Stimulated activated CD4-positive, alpha-beta T cell treated with anti-CD3 and anti-CD28 coated beads, Interleukin-1b, Interleukin-23, amount 100 ng/mL, for 1 hour (primary cell): Measurements from ENCODE around the gene CACNA1G.

ENCODE experiments used
- DNase-seq, 2 donors: peaks; one replicate each; pipeline ENCODE4 v3.0.0-alpha.2; 2020; ENCODE audit warnings: low read depth in 2 of 2

Gene CACNA1G

DNA sequence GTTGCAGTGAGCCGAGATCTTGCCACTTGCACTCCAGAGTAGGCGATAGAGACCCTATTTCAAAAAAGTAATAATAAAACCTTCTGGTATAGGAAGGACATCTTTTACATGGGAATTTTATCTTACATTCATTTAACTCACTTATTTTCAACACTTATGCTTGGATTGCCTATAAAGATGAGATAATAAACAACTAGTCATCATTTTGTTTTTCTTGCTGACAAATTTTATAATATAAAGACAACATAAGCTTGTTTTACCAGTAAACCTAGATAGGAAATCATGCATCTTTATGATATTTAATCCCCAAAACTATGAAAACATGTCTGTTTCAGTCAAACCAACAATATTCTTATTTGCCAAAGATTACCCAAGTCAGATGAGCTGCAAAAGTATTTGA is 91.1 kb downstream of the CACNA1G start:
- no peak for DNase-seq

DNA sequence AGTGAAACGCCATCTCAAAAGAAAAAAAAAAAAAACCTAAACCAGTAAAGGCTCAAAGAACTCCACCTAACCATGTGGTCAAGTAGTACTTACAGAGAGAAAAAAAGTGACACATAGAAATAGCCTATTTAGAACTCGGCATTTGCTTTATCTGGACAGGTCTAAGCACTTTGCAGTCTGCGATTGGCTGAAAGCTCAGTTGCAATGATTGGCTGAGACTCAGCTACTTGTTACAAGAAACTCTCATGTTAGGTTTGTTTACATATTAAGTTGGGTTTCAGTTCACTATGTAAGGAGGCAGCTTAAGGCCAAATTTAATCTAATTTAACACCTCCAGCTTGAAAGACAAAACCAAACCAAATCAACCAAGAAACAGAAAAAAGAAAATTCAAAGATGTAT is 93.2 kb downstream of the CACNA1G start:
- no peak for DNase-seq

DNA sequence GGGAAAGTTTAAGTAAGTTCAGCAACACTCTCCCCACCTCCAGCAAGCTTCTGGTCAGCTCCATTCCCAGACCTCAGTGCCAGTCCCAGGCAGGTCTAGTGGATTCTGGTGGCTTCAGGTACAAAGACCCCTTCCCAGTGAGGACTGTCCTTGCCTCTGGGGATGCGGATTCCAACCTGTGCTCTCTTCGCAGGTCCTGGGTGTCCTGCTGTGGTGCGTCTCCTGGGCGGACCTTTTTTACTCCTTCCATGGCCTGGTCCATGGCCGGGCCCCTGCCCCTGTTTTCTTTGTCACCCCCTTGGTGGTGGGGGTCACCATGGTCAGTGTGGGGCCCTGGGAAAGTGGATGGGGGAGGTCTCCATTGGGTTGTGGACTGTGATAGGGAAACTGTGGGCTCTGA is 96.0 kb downstream of the CACNA1G start:
- DNase-seq = no peak

DNA sequence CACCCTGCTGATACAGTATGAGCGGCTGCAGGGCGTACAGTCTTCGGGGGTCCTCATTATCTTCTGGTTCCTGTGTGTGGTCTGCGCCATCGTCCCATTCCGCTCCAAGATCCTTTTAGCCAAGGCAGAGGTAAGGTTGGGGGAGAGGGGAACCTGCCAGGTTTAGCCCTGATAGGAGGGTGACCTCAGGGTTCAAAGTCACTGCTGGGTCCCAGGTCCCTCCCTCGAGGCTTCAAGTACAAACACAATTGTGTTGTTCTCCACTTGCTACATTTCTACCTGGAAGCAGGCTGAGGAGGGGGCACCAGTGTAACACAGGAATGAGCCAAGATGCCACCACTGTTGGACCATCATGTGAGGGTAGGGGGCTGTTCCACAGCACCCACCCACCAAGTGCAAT is 96.5 kb downstream of the CACNA1G start:
- no peak for DNase-seq

DNA sequence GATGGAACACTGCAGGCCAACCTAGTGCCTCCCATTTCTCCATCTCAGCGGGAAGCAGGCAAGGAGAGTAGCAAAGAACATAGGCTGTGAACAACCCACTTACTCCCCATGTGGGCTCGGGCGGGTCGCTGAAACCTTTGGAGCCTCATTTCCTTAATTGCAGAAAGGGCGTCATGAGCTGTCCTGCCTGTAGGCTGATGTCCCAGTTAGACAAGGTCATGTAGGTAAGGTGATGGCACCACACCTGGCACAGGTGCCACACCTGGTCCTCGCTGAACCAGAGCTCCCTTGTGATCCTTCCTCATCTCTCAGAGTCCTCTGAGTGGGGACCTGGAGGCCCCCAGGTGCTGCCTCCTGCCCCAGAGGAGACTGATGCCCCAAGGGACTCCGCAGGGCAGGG is 97.1 kb downstream of the CACNA1G start:
- DNase-seq = no peak

DNA sequence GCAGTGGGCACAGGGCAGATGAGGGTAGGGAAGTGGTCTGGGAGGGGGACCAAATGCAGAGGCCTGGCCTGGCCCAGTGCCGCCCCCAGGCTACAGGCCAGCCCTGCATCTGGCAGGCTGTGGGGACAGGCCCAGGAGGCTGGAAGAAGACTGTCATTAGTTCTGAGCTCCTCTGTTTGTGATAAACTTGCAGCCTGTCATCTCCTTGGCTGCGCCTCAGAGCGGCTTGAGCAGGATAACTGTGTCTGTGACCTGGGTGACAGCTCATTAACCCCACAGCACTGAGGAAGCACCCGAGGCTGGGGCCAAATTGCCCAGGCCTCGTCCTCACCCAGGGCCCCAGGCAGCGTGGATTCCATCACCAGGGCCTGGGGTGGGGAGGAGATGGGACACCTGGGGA is 98.1 kb downstream of the CACNA1G start:
- DNase-seq = no peak

DNA sequence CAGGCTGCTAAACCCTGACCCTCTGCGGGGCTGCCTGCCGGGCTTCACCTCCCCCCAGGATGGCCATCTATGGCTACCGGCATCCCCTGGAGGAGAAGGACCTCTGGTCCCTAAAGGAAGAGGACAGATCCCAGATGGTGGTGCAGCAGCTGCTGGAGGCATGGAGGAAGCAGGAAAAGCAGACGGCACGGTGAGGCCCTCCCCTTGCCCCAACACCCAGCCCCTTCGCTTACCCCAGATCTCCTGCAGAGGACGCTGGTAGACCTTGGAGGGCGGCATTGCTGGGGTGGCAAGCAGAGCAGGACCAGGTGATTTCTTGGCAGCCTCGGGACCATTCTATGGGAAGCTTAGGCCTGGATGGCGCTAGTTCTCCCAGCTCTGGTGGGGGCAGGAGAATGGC is 98.7 kb downstream of the CACNA1G start:
- DNase-seq = no peak

DNA sequence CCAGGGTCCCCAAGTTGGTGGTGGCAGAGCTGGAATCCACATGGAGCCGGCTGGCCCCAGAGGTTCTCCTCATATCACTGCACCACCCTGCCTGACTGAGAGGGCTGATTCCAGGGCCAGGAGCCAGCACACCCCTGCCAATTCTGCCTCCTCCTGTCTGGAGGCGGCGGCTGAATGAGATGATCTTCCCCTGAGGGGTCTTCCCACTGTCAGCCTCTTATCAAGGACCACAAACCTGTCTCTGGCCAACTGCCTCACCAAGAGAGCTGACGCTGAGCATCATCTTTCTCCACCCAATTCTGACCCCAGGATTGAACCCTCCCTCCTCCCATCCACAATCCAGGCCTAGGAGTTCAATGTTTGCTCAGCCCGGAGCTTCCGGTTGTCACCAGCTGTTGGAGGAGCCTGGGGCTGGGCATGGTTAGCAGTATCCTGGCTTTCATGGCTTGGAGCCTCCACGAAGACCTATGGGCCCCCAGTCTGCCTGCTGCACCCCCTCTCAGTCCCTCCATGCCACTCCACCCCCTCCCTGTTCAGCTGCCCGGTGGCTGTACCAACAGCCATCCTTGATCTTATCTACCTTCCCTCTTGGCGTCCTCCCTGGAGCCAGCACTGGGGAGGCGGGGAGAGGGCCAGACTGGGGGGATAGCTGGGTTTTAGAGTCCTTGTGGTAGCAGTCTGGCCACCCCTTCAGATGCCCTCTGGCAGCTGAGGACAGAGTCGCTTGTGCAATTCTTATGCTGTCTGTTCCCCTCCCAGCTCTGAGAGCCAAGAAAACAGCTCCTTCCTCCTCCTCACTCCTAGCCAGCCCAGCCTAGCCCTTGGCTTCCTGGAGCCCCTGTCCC is 99.7 kb downstream of the CACNA1G start:
- DNase-seq = no peak

DNA sequence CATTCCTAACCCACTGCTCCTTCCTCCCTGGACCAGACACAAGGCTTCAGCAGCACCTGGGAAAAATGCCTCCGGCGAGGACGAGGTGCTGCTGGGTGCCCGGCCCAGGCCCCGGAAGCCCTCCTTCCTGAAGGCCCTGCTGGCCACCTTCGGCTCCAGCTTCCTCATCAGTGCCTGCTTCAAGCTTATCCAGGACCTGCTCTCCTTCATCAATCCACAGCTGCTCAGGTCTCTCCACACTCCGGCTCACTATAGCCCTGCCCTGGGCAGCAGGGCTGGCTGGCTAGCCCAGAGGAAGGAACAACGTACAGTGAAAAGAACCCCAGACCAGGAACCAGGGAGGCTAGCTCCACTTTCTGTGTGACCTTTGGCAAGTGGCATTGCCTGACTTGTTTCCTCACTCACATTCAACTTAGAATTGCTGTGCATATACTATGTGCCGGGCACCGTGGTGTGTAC is 100.4 kb downstream of the CACNA1G start:
- DNase-seq = no peak

DNA sequence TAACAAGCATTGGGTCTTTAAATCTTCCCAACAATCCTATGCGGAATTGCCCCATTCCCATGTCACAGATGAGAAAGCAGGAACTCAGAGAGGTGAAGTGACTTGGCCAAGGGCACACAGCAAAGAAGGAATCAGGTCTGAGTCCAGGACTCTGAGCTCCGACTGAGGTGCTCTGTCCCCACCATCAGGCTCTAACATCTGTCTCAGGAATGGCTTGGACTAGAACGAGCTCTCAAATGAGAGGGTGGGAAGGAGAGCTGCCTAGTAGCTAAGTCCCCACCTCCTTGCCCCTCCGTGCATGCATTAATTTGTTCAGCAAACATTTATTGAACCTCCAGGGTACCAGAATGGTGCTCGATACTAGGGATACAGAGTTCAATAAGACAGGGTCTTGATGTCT is 100.8 kb downstream of the CACNA1G start:
- DNase-seq = no peak

DNA sequence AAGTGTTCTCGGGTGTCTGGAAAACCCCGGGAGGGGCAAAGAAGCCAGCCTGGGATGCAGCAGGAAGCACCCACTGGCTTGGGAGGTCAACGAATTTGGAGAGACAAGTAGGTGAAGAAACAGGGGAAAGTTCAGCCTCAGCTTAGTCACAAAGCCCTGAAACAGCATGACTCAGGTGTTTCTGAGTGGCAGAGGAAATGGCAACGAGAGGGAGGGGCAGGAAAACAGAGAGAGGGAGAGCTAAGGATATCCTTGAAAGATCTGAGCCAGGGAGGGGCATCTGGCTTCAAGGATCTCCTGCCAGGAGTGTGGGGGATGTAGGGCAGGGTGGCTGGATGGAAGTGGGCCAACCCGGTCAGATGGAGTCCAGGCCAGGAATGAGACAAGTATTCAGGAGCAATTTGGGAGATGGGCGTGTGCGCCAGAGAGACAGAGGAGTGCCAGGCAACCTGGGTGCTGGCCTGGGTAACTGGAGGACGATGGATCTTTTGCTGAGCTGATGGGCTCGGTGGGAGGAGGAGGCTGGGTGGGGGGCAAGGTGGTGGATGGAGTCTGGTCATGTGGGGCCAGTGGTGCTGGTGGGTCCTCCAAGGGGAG is 101.4 kb downstream of the CACNA1G start:
- DNase-seq = no peak

DNA sequence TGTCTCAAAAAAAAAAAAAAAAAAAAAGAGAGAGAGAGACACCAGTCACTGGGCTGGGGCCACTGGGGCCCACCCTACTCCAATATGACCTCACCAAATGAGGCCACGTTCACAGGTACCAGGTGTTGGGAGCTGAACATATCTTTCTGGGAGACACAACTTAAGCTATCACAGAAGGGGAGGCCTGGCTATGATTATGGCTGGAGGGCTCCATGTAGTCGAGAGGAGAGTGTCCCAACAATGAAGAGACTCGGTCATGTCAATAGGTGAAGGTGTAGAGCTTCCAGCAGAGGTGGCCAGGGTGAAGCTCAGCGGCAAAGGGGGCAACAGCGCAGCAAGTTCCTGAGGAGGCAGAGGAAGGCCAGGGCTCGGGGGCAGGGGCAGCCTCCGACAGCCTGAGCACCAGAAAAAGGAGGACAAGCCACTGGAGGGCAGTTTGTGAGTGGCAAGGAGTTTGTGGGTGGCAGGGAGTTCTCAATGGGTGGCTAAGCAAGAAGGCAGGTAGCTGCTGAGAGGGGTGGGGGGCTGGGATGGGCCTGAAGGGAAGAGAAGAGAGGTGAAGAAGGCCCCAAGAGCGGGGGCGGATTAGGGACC is 102.2 kb downstream of the CACNA1G start:
- no peak for DNase-seq

DNA sequence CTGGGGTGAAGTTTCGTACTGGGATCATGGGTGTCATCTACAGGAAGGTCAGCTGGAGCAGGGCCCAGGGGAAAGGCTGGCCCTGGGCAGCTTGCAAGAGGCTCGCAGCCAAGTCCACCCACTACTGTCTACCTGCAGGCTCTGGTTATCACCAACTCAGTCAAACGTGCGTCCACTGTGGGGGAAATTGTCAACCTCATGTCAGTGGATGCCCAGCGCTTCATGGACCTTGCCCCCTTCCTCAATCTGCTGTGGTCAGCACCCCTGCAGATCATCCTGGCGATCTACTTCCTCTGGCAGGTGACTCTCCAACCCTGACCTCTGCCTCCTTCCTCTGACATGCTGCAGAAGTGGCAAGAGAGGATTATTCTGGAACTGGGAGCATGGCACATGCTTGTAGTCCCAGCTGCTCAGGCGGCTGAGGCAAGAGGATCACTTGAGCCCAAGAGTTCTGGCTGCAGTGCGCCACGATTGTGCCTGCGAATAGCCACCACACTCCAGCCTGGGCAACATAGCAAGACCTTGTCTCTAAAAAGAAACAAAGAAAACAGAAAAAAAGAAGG is 103.4 kb downstream of the CACNA1G start:
- DNase-seq = no peak

DNA sequence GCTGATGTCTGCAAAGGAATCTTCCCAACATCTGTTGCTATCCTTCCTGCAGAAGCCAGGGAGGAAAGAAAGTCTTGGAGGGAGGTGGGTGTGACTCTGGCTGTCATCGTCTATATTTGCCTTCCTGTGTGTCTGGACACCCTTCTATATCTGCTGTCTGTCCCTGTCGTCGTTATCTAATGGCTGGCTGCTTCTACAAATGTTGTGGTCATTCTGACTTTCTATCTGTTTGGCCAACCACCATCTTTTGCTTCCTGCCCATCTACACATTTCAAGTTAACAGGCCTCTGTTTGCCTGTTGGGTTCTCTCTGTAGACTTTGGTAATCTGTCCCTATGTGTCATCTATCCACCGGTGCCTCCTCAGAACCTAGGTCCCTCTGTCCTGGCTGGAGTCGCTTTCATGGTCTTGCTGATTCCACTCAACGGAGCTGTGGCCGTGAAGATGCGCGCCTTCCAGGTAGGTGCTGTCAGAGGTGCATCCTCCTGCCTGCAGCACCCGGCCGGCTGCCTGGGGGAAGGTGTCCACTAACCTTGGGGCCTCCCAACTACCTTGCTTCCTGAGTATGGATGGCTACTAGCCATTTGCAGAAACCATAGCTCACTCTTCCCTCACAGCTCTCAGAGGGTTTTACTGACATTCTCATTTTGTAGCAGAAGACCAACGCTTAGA is 104.4 kb downstream of the CACNA1G start:
- DNase-seq = no peak

DNA sequence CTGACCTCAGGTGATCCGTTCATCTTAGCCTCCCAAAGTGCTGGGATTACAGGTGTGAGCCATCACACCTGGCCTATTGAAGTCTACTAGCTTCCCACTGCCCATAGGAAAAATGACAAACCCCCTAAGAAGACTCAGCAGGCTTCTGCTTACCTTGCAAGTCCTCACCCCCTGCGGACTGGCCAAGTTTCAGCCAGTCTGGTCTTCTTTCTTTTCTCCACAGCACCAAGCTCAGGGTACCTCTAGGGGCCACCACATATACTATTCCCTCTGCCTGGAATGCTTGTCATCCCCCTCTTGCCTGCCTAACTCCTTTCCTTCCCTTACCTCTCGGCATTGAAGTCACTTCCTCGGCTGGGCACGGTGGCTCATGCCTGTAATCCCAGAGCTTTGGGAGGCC is 105.3 kb downstream of the CACNA1G start:
- no peak for DNase-seq

DNA sequence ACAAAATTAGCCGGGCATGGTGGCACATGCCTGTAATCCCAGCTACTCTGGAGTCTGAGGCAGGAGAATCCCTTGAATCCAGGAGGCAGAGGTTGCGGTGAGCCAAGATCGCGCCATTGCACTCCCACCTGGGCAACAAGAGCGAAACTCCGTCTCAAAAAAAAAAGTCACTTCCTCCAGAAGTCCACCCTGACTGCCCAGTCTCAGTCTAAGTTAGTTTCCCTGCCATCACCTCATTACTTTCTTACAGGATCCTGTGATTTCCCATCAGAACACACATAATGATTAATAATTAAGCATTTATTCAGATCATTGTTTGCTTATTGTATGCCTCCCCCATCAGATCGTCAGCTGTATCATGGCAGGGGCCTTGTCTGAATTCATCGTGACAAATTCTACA is 105.8 kb downstream of the CACNA1G start:
- no peak for DNase-seq

DNA sequence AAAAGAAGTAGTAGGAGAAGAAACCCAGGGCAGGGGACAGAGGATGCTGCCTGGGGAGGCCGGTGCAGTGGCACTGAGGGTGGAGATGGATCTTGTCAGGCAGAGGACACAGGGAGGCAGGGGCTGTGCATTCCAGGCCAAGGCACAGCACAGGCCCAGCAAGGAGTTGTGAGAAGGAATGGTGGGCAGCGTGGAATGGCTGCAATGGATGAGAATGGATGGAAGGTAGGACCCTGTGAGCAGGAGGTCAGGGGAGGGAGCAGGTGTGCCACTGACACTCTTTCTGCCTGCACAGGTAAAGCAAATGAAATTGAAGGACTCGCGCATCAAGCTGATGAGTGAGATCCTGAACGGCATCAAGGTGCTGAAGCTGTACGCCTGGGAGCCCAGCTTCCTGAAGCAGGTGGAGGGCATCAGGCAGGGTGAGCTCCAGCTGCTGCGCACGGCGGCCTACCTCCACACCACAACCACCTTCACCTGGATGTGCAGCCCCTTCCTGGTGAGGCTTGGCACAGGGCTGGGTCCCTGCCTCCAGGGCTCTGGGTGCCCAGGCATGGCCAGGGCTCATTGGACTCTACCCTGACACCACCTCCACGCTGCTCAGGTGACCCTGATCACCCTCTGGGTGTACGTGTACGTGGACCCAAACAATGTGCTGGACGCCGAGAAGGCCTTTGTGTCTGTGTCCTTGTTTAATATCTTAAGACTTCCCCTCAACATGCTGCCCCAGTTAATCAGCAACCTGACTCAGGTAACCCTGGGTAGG is 106.9 kb downstream of the CACNA1G start:
- DNase-seq = no peak

DNA sequence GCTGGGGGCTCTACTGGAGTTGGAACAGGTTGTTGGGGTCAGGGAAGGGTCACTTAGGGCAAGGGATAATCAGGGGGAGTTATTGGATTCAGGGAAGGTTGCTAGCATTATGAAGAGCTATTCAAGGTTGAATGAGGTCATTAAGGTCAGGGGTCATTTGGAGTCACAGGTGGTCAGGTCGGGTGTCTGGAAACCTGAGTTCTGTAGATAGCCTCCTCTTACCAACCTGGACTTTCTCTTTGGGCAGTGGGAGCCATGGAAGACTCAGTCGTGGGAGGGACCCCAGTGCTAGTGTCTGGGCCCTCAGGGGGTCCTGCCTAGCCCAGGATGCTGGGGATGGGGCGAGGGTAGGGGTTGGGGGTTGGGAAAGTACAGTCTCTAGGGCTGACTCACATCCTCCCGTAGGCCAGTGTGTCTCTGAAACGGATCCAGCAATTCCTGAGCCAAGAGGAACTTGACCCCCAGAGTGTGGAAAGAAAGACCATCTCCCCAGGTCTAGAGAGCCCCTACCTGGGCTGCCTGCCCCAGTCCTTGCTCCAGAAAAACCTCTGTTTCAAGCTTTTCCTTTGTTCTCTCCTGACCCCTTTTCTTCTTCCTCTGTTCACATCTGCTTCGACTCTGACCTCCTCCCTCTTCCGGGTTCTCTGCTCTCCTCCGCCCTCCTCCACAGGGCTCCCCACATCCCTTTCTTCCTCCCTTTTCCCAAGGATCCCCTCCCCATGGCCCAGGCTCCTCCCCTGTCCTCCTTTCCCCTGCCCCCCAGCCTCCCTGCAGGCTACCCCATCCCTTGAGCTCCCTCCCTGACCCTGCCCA is 107.7 kb downstream of the CACNA1G start:
- no peak for DNase-seq

DNA sequence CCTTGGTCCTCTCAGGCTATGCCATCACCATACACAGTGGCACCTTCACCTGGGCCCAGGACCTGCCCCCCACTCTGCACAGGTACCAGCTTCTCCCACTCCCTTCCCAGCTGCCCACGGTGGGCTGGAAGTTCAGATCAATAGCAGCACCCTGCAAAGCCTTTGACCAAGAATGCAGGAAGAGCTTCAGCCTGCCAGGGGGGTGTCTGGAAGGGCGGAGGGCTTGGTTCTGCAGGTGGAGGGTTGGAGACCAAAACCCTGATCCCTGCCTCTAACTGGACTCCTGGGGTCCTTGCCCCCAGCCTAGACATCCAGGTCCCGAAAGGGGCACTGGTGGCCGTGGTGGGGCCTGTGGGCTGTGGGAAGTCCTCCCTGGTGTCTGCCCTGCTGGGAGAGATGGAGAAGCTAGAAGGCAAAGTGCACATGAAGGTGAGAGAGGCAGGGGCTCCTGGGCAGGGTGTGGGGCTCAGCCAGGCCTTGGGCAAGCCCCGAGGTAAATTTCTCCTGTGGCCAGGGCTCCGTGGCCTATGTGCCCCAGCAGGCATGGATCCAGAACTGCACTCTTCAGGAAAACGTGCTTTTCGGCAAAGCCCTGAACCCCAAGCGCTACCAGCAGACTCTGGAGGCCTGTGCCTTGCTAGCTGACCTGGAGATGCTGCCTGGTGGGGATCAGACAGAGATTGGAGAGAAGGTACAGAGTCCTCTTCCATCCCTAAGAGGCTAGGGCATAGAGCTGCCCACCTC is 108.5 kb downstream of the CACNA1G start:
- DNase-seq = no peak

DNA sequence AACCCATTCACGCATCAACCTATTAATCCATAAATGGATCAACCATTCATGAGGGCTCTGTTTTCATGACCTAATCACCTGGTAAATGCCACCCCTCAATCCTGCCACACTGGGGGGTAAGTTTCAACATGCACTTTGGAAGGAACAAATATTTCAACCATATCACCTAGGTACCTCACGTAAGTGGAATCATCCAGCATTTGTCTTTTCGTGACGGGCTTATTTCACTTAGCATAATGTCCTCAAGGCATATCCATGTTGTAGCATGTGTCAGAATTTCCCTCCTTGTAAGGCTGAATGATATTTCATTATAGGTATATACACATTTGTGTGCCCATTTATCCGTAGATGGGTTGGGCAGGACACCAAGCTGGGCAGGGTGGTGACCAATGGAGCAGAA is 111.6 kb downstream of the CACNA1G start:
- DNase-seq = no peak
